ENCODE data around the gene TNIK. TPM values are rescaled to one million over a fixed set of nuclear protein-coding genes. Genes with fewer than 3 reads are reported as not detected.

TNIK gene
- total and polyA plus RNA-seq, 10 of the 15 experiments (the other 5 are each of a cell fraction or from before 2014, with no cell fraction given), result 13.9 to 74.3 (median 48.2) TPM

GRCh38 chr3:171505822-171506333 lies 45.7 kb upstream of the TNIK start:
- WGBS (ENCODE audit: insufficient coverage, insufficient replicate concordance, low lambda C conversion rate, missing lambda C conversion rate), result 38% methylated on average over 2 of the region's 2 CpGs
- no peaks in the 10 kb centered on the region for H3K36me3 ChIP-seq (ENCODE audit: control insufficient read depth in 2 of 2, insufficient read depth in 2 of 2, low read length in 1 of 2)

GRCh38 chr3:171504376-171504775 lies 44.2 kb upstream of the TNIK start:
- Histone ChIP-seq H3K79me2 (ENCODE audit: control insufficient read depth, insufficient read depth, low read length) (no peaks in the 10 kb centered on the region), H3K9ac (ENCODE audit: control insufficient read depth, insufficient read depth, low read length) (no peak overlapping the region), H3K4me3 (no peak overlapping the region), H3K4me2 (ENCODE audit: control insufficient read depth, insufficient read depth) (no peak overlapping the region), H3K9me3 (replicated peaks; ENCODE audit: control insufficient read depth, insufficient read depth, low read length) (peaks cover 2% of the 10 kb centered on the region), H3K27me3 (replicated peaks in 1 of 2; ENCODE audit: control insufficient read depth in 2 of 2, insufficient read depth in 2 of 2, low read length in 1 of 2) (no peaks in the 10 kb centered on the region), H2AFZ (ENCODE audit: control insufficient read depth, low read depth, low read length) (no peak overlapping the region), H3K36me3 (ENCODE audit: control insufficient read depth in 2 of 2, insufficient read depth in 2 of 2, low read length in 1 of 2) (no peaks in the 10 kb centered on the region), H4K20me1 (ENCODE audit: control insufficient read depth, insufficient read depth) (no peaks in the 10 kb centered on the region), H3K27ac (ENCODE audit: control insufficient read depth, insufficient read depth) (no peak overlapping the region), H3K4me1 (ENCODE audit: control insufficient read depth, insufficient read depth, low read length) (no peaks in the 10 kb centered on the region)
- DNase-seq (ENCODE audit: low read depth, low spot score) (no peak), ATAC-seq (no peak), FAIRE-seq (no peak)
- in situ Hi-C loops (cut with MboI) (no loop called here), intact Hi-C loops (cut with micrococcal nuclease; ENCODE audit: unreplicated experiment) (no loop called here)
- POLR2A ChIA-PET, result interaction anchor here (0.6 kb wide), 1 partner anchor 125 kb away, joined by 4 read pairs; no protein-coding TSS in a partner anchor
- TF ChIP-seq GABPA (IDR thresholded peaks at IDR 0.05; ENCODE audit: low read depth) (no peak), NFYA (IDR thresholded peaks at IDR 0.05; ENCODE audit: borderline replicate concordance, low read depth, low read length) (no peak), RFX5 (IDR thresholded peaks at IDR 0.05; ENCODE audit: low read depth, low read length) (no peak)
- SMC1A ChIA-PET (ENCODE audit: uncharacterized antibody, unreplicated experiment), result no interaction called here
- WGBS (ENCODE audit: insufficient coverage, insufficient replicate concordance, low lambda C conversion rate, missing lambda C conversion rate), result 71% methylated on average over 2 of the region's 2 CpGs
- no TSS peak for BruUV-seq (replicated peaks)
- CTCF ChIA-PET, result no interaction called here
- RAD21 ChIA-PET (ENCODE audit: unreplicated experiment), result no interaction called here

More at GRCh38 chr3:171505822-171506333, 45.7 kb upstream of the TNIK start:
- RAD21 ChIA-PET (ENCODE audit: unreplicated experiment), result no interaction called here
- Histone ChIP-seq H3K4me1 (ENCODE audit: control insufficient read depth, insufficient read depth, low read length) (no peaks in the 10 kb centered on the region), H3K27ac (ENCODE audit: control insufficient read depth, insufficient read depth) (no peak overlapping the region), H3K4me3 (no peak overlapping the region), H3K27me3 (replicated peaks in 1 of 2; ENCODE audit: control insufficient read depth in 2 of 2, insufficient read depth in 2 of 2, low read length in 1 of 2) (no peaks in the 10 kb centered on the region), H3K9me3 (replicated peaks; ENCODE audit: control insufficient read depth, insufficient read depth, low read length) (peaks cover 2% of the 10 kb centered on the region), H3K4me2 (ENCODE audit: control insufficient read depth, insufficient read depth) (no peak overlapping the region), H3K79me2 (ENCODE audit: control insufficient read depth, insufficient read depth, low read length) (no peaks in the 10 kb centered on the region), H3K9ac (ENCODE audit: control insufficient read depth, insufficient read depth, low read length) (no peak overlapping the region), H2AFZ (ENCODE audit: control insufficient read depth, low read depth, low read length) (no peak overlapping the region), H4K20me1 (ENCODE audit: control insufficient read depth, insufficient read depth) (no peaks in the 10 kb centered on the region)
- FAIRE-seq (no peak), DNase-seq (ENCODE audit: low read depth, low spot score) (no peak), ATAC-seq (no peak)
- intact Hi-C loops (cut with micrococcal nuclease; ENCODE audit: unreplicated experiment) (no loop called here), in situ Hi-C loops (cut with MboI) (no loop called here)
- TF ChIP-seq PML (IDR thresholded peaks at IDR 0.05; ENCODE audit: low read length), result no peak
- no peak for TF ChIP-seq RELA (IDR thresholded peaks at IDR 0.05; ENCODE audit: borderline replicate concordance, partially characterized antibody)
- no peak for TF ChIP-seq ATF3 (IDR thresholded peaks at IDR 0.05; ENCODE audit: borderline replicate concordance, extremely low read depth, low read depth, low read length)
- no peak for TF ChIP-seq RUNX3 (IDR thresholded peaks at IDR 0.05; ENCODE audit: low read length)
- TF ChIP-seq MTA3 (IDR thresholded peaks at IDR 0.05; ENCODE audit: borderline replicate concordance, low read length), result no peak
- no peak for TF ChIP-seq ASH2L (IDR thresholded peaks at IDR 0.05; ENCODE audit: borderline replicate concordance, low read depth)
- no peak for TF ChIP-seq EP300 (IDR thresholded peaks at IDR 0.05; ENCODE audit: borderline replicate concordance in 1 of 2, control insufficient read depth in 1 of 2, low read depth in 2 of 2, low read length in 2 of 2)
- CTCF ChIA-PET, result interaction anchor here (0.9 kb wide), 1 partner anchor 317 kb away, joined by 3 read pairs; no protein-coding TSS in a partner anchor
- POLR2A ChIA-PET, result no interaction called here
- SMC1A ChIA-PET (ENCODE audit: uncharacterized antibody, unreplicated experiment), result no interaction called here
- no TSS peak for BruUV-seq (replicated peaks)

Measured in GM12878 (cell line).